Measurements from ENCODE around the gene RHOBTB3. TPM values are rescaled to one million over a fixed set of nuclear protein-coding genes. Genes with fewer than 3 reads are reported as not detected.
A peak's percentile ranks its signal among the peaks of the same experiment; 100 is the strongest.

Gene RHOBTB3
- total RNA-seq, 2 donors from 2014 or later = 87.3 to 134 TPM

DNA sequence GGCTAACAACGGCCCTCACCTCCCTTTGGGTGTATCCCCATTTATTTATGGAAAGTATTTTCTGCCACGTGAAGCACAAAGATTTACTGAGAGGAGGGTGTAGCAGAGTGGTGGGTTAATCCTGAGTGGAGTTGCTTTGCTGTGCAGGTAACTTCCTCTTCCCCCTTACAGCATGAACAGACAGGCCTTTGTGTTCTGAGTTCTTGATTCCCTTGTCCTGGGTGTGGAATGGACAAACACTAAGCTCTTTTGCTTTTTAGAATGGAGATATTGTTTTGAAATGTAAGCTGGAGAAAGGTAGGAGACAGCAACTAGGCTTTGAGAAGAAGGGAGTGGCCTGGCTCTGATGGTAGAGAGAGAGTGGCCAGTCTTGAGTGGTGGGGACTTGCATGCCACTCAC is 108.5 kb downstream of the RHOBTB3 start:
- 49% methylated on average over 2 of the region's 2 CpGs for WGBS
- Histone ChIP-seq H3K4me1 (replicated peaks) (peaks cover 5% of the 10 kb centered on the region), H3K4me3 (no peak overlapping the region), H3K9me3 (no peaks in the 10 kb centered on the region), H3K27ac (peak overlapping the region; percentile 8 to 42), H3K36me3 (no peaks in the 10 kb centered on the region), H3K27me3 (replicated peaks; ENCODE audit: insufficient read depth) (no peaks in the 10 kb centered on the region)
- no peak for DNase-seq (ENCODE audit: low spot score)
- TF ChIP-seq CTCF (IDR thresholded peaks at IDR 0.05) (no peak), POLR2AphosphoS5 (IDR thresholded peaks at IDR 0.05) (no peak), POLR2A (IDR thresholded peaks at IDR 0.05) (no peak)
- intact Hi-C loops (cut with DNase I) = loop anchor here (5.0 to 10.0 kb wide), 2 partner anchors 172 to 285 kb away; partner anchors contain the start of genes ARSK and SKIC3

GRCh38 chr5:95840956-95841705 is 110.0 kb downstream of the RHOBTB3 start:
- Histone ChIP-seq H3K27ac (no peak overlapping the region), H3K4me1 (replicated peaks) (peaks cover 5% of the 10 kb centered on the region), H3K27me3 (replicated peaks; ENCODE audit: insufficient read depth) (no peaks in the 10 kb centered on the region), H3K9me3 (no peaks in the 10 kb centered on the region), H3K4me3 (no peak overlapping the region), H3K36me3 (no peaks in the 10 kb centered on the region)
- intact Hi-C loops (cut with DNase I) = loop anchor here (5.0 to 10.0 kb wide), 2 partner anchors 174 to 286 kb away; partner anchors contain the start of genes ARSK and SKIC3
- no peak for DNase-seq (ENCODE audit: low spot score)
- 80% methylated on average over 1 of the region's 1 CpG for WGBS
- no peak for TF ChIP-seq POLR2A (IDR thresholded peaks at IDR 0.05)
- no peak for TF ChIP-seq CTCF (IDR thresholded peaks at IDR 0.05)
- TF ChIP-seq POLR2AphosphoS5 (IDR thresholded peaks at IDR 0.05) = no peak

DNA sequence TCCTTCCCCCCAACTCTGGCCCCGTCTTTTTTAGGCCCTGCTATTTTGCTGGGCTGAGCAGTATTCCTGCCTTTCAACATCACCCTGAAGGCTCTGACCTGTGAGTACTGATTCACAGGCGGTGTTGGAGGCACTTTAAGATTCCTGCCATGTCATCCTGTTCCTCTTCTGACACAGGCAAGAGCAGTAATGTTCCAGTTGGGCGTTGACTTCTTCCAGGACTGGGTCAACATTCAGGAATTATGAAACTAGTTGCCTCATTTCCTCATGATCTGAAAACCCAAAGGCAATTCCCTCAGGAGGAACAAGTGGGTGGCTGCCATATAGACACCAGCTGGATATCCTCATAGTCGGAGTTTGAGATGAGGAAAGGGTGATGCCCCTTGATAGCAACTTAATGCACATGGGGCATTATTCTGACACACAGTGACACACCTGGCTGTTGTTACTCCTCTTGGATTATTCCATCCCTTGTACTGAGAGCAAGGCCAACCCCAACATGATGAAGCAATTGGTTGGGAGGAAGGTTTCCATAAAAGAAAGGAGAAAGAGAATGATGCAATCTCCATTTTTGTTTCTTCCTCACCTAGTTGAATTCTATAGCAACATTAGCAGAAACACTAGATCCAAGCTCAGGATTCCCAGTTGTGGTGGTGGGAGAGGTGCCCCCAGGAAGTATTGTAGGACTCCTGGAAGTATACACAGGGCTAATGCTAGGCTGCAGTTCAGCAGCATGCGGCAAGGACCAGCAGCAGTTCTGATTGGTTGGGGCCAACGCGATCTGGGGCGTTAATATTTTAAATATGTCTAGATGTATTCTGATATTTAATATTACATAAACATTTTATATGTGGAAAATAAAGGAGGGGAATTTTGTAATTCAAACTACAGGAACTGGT is 111.0 kb downstream of the RHOBTB3 start:
- intact Hi-C loops (cut with DNase I) = loop anchor here (5.0 to 10.0 kb wide), 2 partner anchors 175 to 287 kb away; partner anchors contain the start of genes ARSK and SKIC3
- no peak for TF ChIP-seq CTCF (IDR thresholded peaks at IDR 0.05)
- TF ChIP-seq POLR2AphosphoS5 (IDR thresholded peaks at IDR 0.05) = peak; percentile 29
- no peak for DNase-seq (ENCODE audit: low spot score)

GRCh38 chr5:95842854-95843544 is 111.9 kb downstream of the RHOBTB3 start:
- H3K27me3 ChIP-seq (replicated peaks; ENCODE audit: insufficient read depth) = no peaks in the 10 kb centered on the region
- H3K4me3 ChIP-seq = no peak overlapping the region
- H3K27ac ChIP-seq = peak overlapping the region; percentile 77 to 79
- no peak for TF ChIP-seq POLR2AphosphoS5 (IDR thresholded peaks at IDR 0.05)
- peak in 1 of 4 experiments; percentile 2 for TF ChIP-seq CTCF (IDR thresholded peaks at IDR 0.05)
- WGBS = 81% methylated on average over 11 of the region's 11 CpGs
- no peaks in the 10 kb centered on the region for H3K36me3 ChIP-seq
- H3K9me3 ChIP-seq = no peaks in the 10 kb centered on the region
- intact Hi-C loops (cut with DNase I) = loop anchor here (5.0 to 10.0 kb wide), 2 partner anchors 176 to 288 kb away; partner anchors contain the start of genes ARSK and SKIC3
- no peak for DNase-seq (ENCODE audit: low spot score)
- peaks cover 5% of the 10 kb centered on the region for H3K4me1 ChIP-seq (replicated peaks)

More for the DNA sequence above, 111.0 kb downstream of the RHOBTB3 start:
- H3K4me3 ChIP-seq = no peak overlapping the region
- H3K27me3 ChIP-seq (replicated peaks; ENCODE audit: insufficient read depth) = no peaks in the 10 kb centered on the region
- whole genome bisulfite sequencing = 91% methylated on average over 8 of the region's 8 CpGs
- peaks cover 5% of the 10 kb centered on the region for H3K4me1 ChIP-seq (replicated peaks)
- no peaks in the 10 kb centered on the region for H3K36me3 ChIP-seq
- H3K9me3 ChIP-seq = no peaks in the 10 kb centered on the region
- peak overlapping the region in 1 of 2 donors; percentile 11 for H3K27ac ChIP-seq

Measured in prostate gland (tissue), 2 donors.